Rectal smooth muscle tissue (tissue), 1 donor: ENCODE measurements around the gene GRAMD4.

Source experiments
- H3K27ac ChIP-seq: one replicate; pipeline ENCODE4 v1.7.0; 2013; ENCODE audit warnings: low read depth, low read length, inconsistent platforms
- H3K27me3 ChIP-seq: one replicate; pipeline ENCODE4 v1.7.0; 2013; ENCODE audit warnings: low read length; ENCODE audit not compliant: control insufficient read depth, insufficient read depth
- H3K36me3 ChIP-seq: one replicate; pipeline ENCODE4 v1.7.0; 2013; ENCODE audit warnings: low read length; ENCODE audit not compliant: control insufficient read depth, insufficient read depth
- H3K4me1 ChIP-seq: one replicate; pipeline ENCODE4 v1.7.0; 2013; ENCODE audit warnings: low read length; ENCODE audit not compliant: control insufficient read depth, insufficient read depth
- H3K4me3 ChIP-seq: one replicate; pipeline ENCODE4 v1.7.0; 2013; ENCODE audit warnings: low read length
- H3K9ac ChIP-seq: one replicate; pipeline ENCODE4 v1.7.0; 2013; ENCODE audit warnings: low read length

The GRAMD4 gene

GRCh38 chr22:46619830-46620501, at the start of gene GRAMD4:
TSS of gene GRAMD4 (plus strand) at chr22:46620386. CDS start at chr22:46626800, 6,414 bp downstream.
- H3K36me3 ChIP-seq = no peaks in the 10 kb centered on the region
- no peaks in the 10 kb centered on the region for H3K27me3 ChIP-seq
- no peak within 1 kb of the TSS for H3K9ac ChIP-seq
- no peak within 1 kb of the TSS for H3K27ac ChIP-seq
- H3K4me1 ChIP-seq = peaks cover 16% of the 10 kb centered on the region
- H3K4me3 ChIP-seq = no peak within 1 kb of the TSS

- Histone ChIP-seq H3K27ac (no peak overlapping the region), H3K4me1 (peaks cover 2% of the 10 kb centered on the region), H3K9ac (no peak overlapping the region), H3K4me3 (no peak overlapping the region), H3K36me3 (no peaks in the 10 kb centered on the region), H3K27me3 (no peaks in the 10 kb centered on the region)
Measured at GRCh38 chr22:46571642-46572250, 48.4 kb upstream of the GRAMD4 start.

GRCh38 chr22:46572911-46573780, 47.0 kb upstream of the GRAMD4 start:
- Histone ChIP-seq H3K9ac (no peak overlapping the region), H3K4me3 (no peak overlapping the region), H3K27ac (no peak overlapping the region), H3K27me3 (no peaks in the 10 kb centered on the region), H3K36me3 (no peaks in the 10 kb centered on the region), H3K4me1 (peaks cover 7% of the 10 kb centered on the region)

- no peak overlapping the region for H3K4me3 ChIP-seq
- no peaks in the 10 kb centered on the region for H3K36me3 ChIP-seq
- H3K4me1 ChIP-seq = peaks cover 15% of the 10 kb centered on the region
- H3K9ac ChIP-seq = no peak overlapping the region
- H3K27me3 ChIP-seq = no peaks in the 10 kb centered on the region
- H3K27ac ChIP-seq = no peak overlapping the region
Measured at GRCh38 chr22:46573781-46574437, 46.3 kb upstream of the GRAMD4 start.

- H3K4me3 ChIP-seq = no peak overlapping the region
- peaks cover 18% of the 10 kb centered on the region for H3K4me1 ChIP-seq
- no peaks in the 10 kb centered on the region for H3K27me3 ChIP-seq
- no peak overlapping the region for H3K9ac ChIP-seq
- no peak overlapping the region for H3K27ac ChIP-seq
- H3K36me3 ChIP-seq = no peaks in the 10 kb centered on the region
Measured at GRCh38 chr22:46574438-46574992, 45.7 kb upstream of the GRAMD4 start.

GRCh38 chr22:46574993-46575910, 44.9 kb upstream of the GRAMD4 start:
- Histone ChIP-seq H3K4me1 (peaks cover 20% of the 10 kb centered on the region), H3K4me3 (no peak overlapping the region), H3K36me3 (no peaks in the 10 kb centered on the region), H3K9ac (no peak overlapping the region), H3K27me3 (no peaks in the 10 kb centered on the region), H3K27ac (no peak overlapping the region)

- Histone ChIP-seq H3K9ac (peak overlapping the region; percentile 65), H3K36me3 (no peaks in the 10 kb centered on the region), H3K4me1 (peaks cover 20% of the 10 kb centered on the region), H3K4me3 (peak overlapping the region; percentile 66), H3K27ac (no peak overlapping the region), H3K27me3 (no peaks in the 10 kb centered on the region)
Measured at GRCh38 chr22:46575911-46576555, 44.2 kb upstream of the GRAMD4 start.

GRCh38 chr22:46576556-46577367, 43.4 kb upstream of the GRAMD4 start:
- H3K27me3 ChIP-seq = no peaks in the 10 kb centered on the region
- H3K9ac ChIP-seq = peak overlapping the region; percentile 65
- peaks cover 20% of the 10 kb centered on the region for H3K4me1 ChIP-seq
- no peaks in the 10 kb centered on the region for H3K36me3 ChIP-seq
- no peak overlapping the region for H3K27ac ChIP-seq
- H3K4me3 ChIP-seq = peak overlapping the region; percentile 85

- Histone ChIP-seq H3K4me1 (peaks cover 20% of the 10 kb centered on the region), H3K27ac (peak overlapping the region; percentile 54), H3K9ac (peak overlapping the region; percentile 72), H3K4me3 (peak overlapping the region; percentile 85), H3K36me3 (no peaks in the 10 kb centered on the region), H3K27me3 (no peaks in the 10 kb centered on the region)
Measured at GRCh38 chr22:46577368-46578249, 42.6 kb upstream of the GRAMD4 start.
